Retinal pigment epithelial cell (primary cell): ENCODE results near the gene DUS1L.

ENCODE experiments used
- DNase-seq: peaks from one replicate; pipeline ENCODE4 v3.0.0-alpha.2; 2010; ENCODE audit warnings: low read depth
- H3K4me3 ChIP-seq: 2 replicates; pipeline ENCODE4 v1.5.1; 2011; ENCODE audit warnings: mild to moderate bottlenecking, low read length, control low read depth, moderate library complexity
- CTCF ChIP-seq: conservative IDR thresholded peaks from 2 replicates; pipeline ENCODE4 v1.5.1; 2011; ENCODE audit warnings: low read depth, low read length, control low read depth, inconsistent platforms

The DUS1L gene

GRCh38 chr17:82010575-82011525, 54.8 kb downstream of the DUS1L start:
- DNase-seq: no peak
- TF ChIP-seq CTCF: no peak
- no peak overlapping the region for H3K4me3 ChIP-seq

DNA sequence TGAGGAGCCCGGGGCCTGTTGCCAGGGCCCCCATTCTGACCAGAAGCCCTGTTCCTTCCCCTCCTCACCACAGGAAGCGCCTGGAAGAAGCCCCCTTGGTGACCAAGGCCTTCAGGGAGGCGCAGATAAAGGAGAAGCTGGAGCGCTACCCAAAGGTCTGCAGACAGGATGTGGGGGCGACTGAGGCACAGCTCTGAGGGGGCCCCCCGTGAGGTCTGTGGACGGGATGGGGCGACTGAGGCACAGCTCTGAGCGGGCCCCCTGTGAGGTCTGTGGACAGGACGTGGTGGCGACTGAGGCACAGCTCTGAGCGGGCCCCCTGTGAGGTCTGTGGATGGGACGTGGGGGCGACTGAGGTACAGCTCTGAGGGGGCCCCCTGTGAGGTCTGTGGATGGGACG, 56.2 kb downstream of the DUS1L start:
- DNase-seq: no peak
- no peak for TF ChIP-seq CTCF
- H3K4me3 ChIP-seq: no peak overlapping the region

DNA sequence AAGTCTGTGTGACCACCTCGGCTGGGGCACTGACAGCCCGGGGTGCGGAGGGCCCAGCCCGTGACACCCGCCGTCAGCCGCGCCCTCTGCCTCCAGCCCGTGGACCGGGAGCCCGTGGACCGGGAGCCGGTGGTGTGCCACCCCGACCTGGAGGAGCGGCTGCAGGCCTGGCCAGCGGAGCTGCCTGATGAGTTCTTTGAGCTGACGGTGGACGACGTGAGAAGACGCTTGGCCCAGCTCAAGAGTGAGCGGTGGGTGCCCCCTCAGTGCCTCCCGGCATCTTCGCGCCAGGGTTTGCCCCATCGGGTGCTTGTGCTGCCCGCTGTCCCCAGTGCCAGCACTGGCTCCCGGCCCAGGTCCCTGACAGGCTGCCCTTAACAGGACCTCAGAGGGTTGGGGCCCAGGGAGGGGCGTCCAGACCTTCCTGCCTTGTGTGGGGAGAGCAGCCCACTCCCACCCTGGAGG, 56.6 kb downstream of the DUS1L start:
- H3K4me3 ChIP-seq: no peak overlapping the region
- no peak for TF ChIP-seq CTCF
- no peak for DNase-seq

GRCh38 chr17:82008258-82008940, 57.2 kb downstream of the DUS1L start:
- no peak for DNase-seq
- H3K4me3 ChIP-seq: no peak overlapping the region
- TF ChIP-seq CTCF: no peak
